ENCODE results near the gene TMEM243. TPM values are rescaled to one million over a fixed set of nuclear protein-coding genes. Genes with fewer than 3 reads are reported as not detected.

Gene TMEM243
- total and polyA plus RNA-seq, 2 of the 13 experiments (the other 11 are each of a cell fraction or from before 2014, with no cell fraction given) = 25.1 to 31.2 TPM

DNA sequence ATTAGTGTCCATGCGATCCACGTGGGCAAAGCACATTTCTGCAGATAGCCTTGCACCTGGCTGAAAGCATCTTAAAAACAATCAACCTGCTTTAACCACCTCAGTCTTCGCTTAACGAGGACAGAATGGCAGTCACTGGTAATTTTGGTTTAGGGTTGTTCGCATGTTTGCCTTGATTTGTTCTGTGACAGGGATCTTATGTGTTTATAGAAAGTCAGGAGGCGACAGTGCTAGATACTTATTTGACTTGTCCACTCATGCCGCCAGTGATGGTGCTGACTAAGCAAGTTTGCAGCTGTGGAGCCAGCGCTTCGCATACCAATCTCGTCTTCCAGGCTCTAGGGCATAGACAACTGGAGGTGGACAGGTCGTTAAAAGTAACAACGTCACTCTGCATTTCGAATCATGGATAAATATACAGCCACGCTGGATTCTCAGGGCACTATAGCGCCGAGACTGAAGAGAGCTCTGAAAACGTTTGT lies 1.2 kb upstream of the TMEM243 start (continued):
- peak; percentile 98 for TF ChIP-seq MAFF (IDR thresholded peaks at IDR 0.05; ENCODE audit: low read depth, low read length)
- TF ChIP-seq, protein P1, sequence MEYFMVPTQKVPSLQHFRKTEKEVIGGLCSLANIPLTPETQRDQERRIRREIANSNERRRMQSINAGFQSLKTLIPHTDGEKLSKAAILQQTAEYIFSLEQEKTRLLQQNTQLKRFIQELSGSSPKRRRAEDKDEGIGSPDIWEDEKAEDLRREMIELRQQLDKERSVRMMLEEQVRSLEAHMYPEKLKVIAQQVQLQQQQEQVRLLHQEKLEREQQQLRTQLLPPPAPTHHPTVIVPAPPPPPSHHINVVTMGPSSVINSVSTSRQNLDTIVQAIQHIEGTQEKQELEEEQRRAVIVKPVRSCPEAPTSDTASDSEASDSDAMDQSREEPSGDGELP (IDR thresholded peaks at IDR 0.05; ENCODE audit: borderline replicate concordance, low read depth) = no peak
- 0 out of 2 replicates have a peak, but pooled peaks have one; percentile 6 for TF ChIP-seq ZNF598 (CRISPR knock-in tag; IDR thresholded peaks at IDR 0.05; ENCODE audit: borderline replicate concordance)
- 0 out of 2 replicates have a peak, but pooled peaks have one; percentile 9 for TF ChIP-seq NCOA1 (CRISPR knock-in tag; IDR thresholded peaks at IDR 0.05)
- no peak for TF ChIP-seq NONO (IDR thresholded peaks at IDR 0.05)
- peak; percentile 15; the same call in 1 of the 2 replicates for TF ChIP-seq NONO (CRISPR knock-in tag; conservative IDR thresholded peaks at IDR 0.05)
- no peak for TF ChIP-seq ZNF546 (CRISPR knock-in tag; conservative IDR thresholded peaks at IDR 0.05)
- TF ChIP-seq SNAI1 (CRISPR knock-in tag; IDR thresholded peaks at IDR 0.05; ENCODE audit: borderline replicate concordance) = 0 out of 2 replicates have a peak, but pooled peaks have one; percentile 4
- TF ChIP-seq HMG20B (CRISPR knock-in tag; conservative IDR thresholded peaks at IDR 0.05) = peak; percentile 7; the same call in 1 of the 2 replicates
- 0 out of 2 replicates have a peak, but pooled peaks have one; percentile 1 for TF ChIP-seq ZNF709 (CRISPR knock-in tag; IDR thresholded peaks at IDR 0.05)
- TF ChIP-seq POGZ (CRISPR knock-in tag; IDR thresholded peaks at IDR 0.05) = peak; percentile 8; the same call in 1 of the 2 replicates
- TF ChIP-seq THAP11 (CRISPR knock-in tag; IDR thresholded peaks at IDR 0.05) = no peak
- no peak for TF ChIP-seq GTF3A (CRISPR knock-in tag; conservative IDR thresholded peaks at IDR 0.05)
- TF ChIP-seq MXI1 (IDR thresholded peaks at IDR 0.05; ENCODE audit: borderline replicate concordance, low read depth, low read length) = peak; percentile 1; the same call in 1 of the 3 replicates
- TF ChIP-seq, protein P2, sequence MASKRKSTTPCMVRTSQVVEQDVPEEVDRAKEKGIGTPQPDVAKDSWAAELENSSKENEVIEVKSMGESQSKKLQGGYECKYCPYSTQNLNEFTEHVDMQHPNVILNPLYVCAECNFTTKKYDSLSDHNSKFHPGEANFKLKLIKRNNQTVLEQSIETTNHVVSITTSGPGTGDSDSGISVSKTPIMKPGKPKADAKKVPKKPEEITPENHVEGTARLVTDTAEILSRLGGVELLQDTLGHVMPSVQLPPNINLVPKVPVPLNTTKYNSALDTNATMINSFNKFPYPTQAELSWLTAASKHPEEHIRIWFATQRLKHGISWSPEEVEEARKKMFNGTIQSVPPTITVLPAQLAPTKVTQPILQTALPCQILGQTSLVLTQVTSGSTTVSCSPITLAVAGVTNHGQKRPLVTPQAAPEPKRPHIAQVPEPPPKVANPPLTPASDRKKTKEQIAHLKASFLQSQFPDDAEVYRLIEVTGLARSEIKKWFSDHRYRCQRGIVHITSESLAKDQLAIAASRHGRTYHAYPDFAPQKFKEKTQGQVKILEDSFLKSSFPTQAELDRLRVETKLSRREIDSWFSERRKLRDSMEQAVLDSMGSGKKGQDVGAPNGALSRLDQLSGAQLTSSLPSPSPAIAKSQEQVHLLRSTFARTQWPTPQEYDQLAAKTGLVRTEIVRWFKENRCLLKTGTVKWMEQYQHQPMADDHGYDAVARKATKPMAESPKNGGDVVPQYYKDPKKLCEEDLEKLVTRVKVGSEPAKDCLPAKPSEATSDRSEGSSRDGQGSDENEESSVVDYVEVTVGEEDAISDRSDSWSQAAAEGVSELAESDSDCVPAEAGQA (IDR thresholded peaks at IDR 0.05; ENCODE audit: low read depth) = no peak
- TF ChIP-seq, protein P2 (CRISPR knock-in tag; IDR thresholded peaks at IDR 0.05; ENCODE audit: borderline replicate concordance) = 0 out of 2 replicates have a peak, but pooled peaks have one; percentile 47
- TF ChIP-seq, protein P3, sequence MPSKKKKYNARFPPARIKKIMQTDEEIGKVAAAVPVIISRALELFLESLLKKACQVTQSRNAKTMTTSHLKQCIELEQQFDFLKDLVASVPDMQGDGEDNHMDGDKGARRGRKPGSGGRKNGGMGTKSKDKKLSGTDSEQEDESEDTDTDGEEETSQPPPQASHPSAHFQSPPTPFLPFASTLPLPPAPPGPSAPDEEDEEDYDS (CRISPR knock-in tag; IDR thresholded peaks at IDR 0.05) = no peak; the same call in 1 of the 2 replicates
- TF ChIP-seq, protein P4, sequence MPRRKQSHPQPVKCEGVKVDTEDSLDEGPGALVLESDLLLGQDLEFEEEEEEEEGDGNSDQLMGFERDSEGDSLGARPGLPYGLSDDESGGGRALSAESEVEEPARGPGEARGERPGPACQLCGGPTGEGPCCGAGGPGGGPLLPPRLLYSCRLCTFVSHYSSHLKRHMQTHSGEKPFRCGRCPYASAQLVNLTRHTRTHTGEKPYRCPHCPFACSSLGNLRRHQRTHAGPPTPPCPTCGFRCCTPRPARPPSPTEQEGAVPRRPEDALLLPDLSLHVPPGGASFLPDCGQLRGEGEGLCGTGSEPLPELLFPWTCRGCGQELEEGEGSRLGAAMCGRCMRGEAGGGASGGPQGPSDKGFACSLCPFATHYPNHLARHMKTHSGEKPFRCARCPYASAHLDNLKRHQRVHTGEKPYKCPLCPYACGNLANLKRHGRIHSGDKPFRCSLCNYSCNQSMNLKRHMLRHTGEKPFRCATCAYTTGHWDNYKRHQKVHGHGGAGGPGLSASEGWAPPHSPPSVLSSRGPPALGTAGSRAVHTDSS (CRISPR knock-in tag; conservative IDR thresholded peaks at IDR 0.05) = 0 out of 2 replicates have a peak, but pooled peaks have one; percentile 25
- TF ChIP-seq ZBTB8A (CRISPR knock-in tag; IDR thresholded peaks at IDR 0.05; ENCODE audit: borderline replicate concordance, low read depth) = no peak
- TF ChIP-seq ZNF761 (CRISPR knock-in tag; conservative IDR thresholded peaks at IDR 0.05) = no peak
- TF ChIP-seq ZNF841 (CRISPR knock-in tag; IDR thresholded peaks at IDR 0.05; ENCODE audit: borderline replicate concordance) = 0 out of 2 replicates have a peak, but pooled peaks have one; percentile 7
- 0 out of 2 replicates have a peak, but pooled peaks have one; percentile 5 for TF ChIP-seq GATAD1 (CRISPR knock-in tag; IDR thresholded peaks at IDR 0.05)
